ENCODE measurements around the gene AFAP1L1.

The AFAP1L1 gene

GRCh38 chr5:149239917-149240316 lies 31.7 kb upstream of the AFAP1L1 start:
- H4K20me1 ChIP-seq, result no peaks in the 10 kb centered on the region
- H3K9ac ChIP-seq, result no peak overlapping the region
- peak overlapping the region; percentile 62 for H3K4me2 ChIP-seq
- peaks cover 30% of the 10 kb centered on the region for H3K4me1 ChIP-seq
- H3K36me3 ChIP-seq, result no peaks in the 10 kb centered on the region
- TF ChIP-seq Cebpa-rat (IDR thresholded peaks at IDR 0.05), result no peak
- no peaks in the 10 kb centered on the region for H3K27me3 ChIP-seq
- H3K4me3 ChIP-seq, result no peak overlapping the region
- no peaks in the 10 kb centered on the region for H3K9me3 ChIP-seq
- H3K27ac ChIP-seq, result peak overlapping the region; percentile 61

DNA sequence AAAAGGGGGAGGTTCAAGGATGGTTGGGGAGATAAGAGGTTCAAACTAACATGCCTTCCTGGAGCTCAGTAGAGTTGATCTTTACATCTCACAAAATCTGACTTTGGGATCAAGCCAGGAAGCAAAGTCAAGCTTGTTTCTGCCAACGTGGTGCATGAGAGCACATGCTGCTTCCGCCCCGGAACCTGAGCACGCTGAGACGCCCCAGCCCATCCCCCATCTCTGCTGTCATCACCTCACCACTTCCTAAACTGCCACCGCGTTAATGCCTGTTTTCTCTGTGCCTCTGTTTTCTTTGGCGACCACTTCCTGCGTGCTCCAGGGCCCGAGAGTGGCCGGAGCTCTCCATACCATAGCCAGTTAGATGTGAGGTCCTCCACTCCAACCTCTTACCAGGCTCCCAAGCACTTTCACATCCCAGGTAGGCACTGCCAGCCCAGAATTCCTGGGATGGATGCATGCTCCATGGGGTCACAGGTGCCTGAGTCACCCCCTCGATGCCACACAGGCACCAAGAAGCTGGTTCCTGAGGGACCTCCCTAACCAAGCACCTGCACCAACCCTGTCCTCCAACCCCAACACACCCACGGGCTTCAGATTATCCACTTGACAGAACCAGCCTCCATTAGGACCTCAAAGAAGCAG lies 31.2 kb upstream of the AFAP1L1 start:
- peak overlapping the region; percentile 61 for H3K27ac ChIP-seq
- no peak overlapping the region for H3K9ac ChIP-seq
- no peaks in the 10 kb centered on the region for H3K36me3 ChIP-seq
- H3K27me3 ChIP-seq, result no peaks in the 10 kb centered on the region
- no peak for TF ChIP-seq Cebpa-rat (IDR thresholded peaks at IDR 0.05)
- H4K20me1 ChIP-seq, result no peaks in the 10 kb centered on the region
- H3K9me3 ChIP-seq, result no peaks in the 10 kb centered on the region
- no peak overlapping the region for H3K4me3 ChIP-seq
- peaks cover 30% of the 10 kb centered on the region for H3K4me1 ChIP-seq
- peak overlapping the region; percentile 62 for H3K4me2 ChIP-seq

DNA sequence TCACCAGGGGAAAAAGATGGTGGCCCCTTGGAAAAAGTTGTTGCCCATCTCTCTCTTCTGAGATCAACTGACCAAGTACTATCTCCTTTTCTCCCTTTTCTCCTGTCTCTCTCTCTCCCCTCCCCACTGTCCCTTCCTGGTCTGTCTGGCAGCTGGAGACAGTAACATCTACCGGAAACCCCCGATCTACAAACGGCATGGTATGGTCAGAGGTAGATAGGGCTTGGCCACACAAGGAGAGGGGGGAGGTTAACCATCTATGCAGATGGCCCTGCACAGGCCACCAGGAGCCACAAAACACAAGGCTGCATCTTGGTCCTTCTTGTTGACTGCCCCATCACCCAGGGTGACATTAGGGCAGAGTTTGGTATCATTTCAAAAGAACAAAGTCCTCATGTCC lies 29.3 kb upstream of the AFAP1L1 start:
- H3K27ac ChIP-seq, result no peak overlapping the region
- no peak overlapping the region for H3K4me3 ChIP-seq
- no peak overlapping the region for H3K9ac ChIP-seq
- H3K27me3 ChIP-seq, result no peaks in the 10 kb centered on the region
- no peaks in the 10 kb centered on the region for H4K20me1 ChIP-seq
- H3K4me2 ChIP-seq, result no peak overlapping the region
- H3K9me3 ChIP-seq, result no peaks in the 10 kb centered on the region
- H3K4me1 ChIP-seq, result peaks cover 30% of the 10 kb centered on the region
- no peak for TF ChIP-seq Cebpa-rat (IDR thresholded peaks at IDR 0.05)
- H3K36me3 ChIP-seq, result no peaks in the 10 kb centered on the region

- H3K36me3 ChIP-seq, result no peaks in the 10 kb centered on the region
- no peak overlapping the region for H3K4me3 ChIP-seq
- H3K27me3 ChIP-seq, result no peaks in the 10 kb centered on the region
- H3K27ac ChIP-seq, result no peak overlapping the region
- H3K4me2 ChIP-seq, result no peak overlapping the region
- no peak for TF ChIP-seq Cebpa-rat (IDR thresholded peaks at IDR 0.05)
- H4K20me1 ChIP-seq, result no peaks in the 10 kb centered on the region
- H3K4me1 ChIP-seq, result no peaks in the 10 kb centered on the region
- no peaks in the 10 kb centered on the region for H3K9me3 ChIP-seq
- no peak overlapping the region for H3K9ac ChIP-seq
These were observed 24.8 kb upstream of the AFAP1L1 start for GRCh38 chr5:149246906-149247305.

- no peak overlapping the region for H3K4me2 ChIP-seq
- no peak overlapping the region for H3K27ac ChIP-seq
- no peak overlapping the region for H3K9ac ChIP-seq
- H3K9me3 ChIP-seq, result no peaks in the 10 kb centered on the region
- H3K36me3 ChIP-seq, result no peaks in the 10 kb centered on the region
- H3K27me3 ChIP-seq, result no peaks in the 10 kb centered on the region
- no peaks in the 10 kb centered on the region for H3K4me1 ChIP-seq
- no peak overlapping the region for H3K4me3 ChIP-seq
- no peak for TF ChIP-seq Cebpa-rat (IDR thresholded peaks at IDR 0.05)
- H4K20me1 ChIP-seq, result no peaks in the 10 kb centered on the region
These were observed 23.9 kb upstream of the AFAP1L1 start for GRCh38 chr5:149247726-149248125.

DNA sequence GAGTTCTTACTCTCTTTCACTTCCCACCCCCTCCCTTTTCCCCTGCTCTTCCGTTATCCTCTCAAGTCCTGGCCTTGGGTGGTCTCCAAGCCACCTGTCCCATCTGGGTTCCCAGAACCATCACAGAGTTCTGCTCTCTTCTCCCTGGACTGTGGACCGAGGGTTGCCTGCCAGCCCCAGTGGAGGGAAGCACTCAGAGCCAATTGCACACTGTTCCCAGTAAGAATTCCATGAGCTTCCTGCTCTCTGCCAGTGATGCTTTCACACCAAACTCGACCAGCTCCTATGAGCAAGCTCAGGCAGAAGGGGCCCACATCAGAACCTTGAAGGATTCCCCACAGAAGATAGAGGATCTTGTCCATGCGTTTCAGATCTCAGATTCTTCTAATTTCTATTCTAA lies 20.1 kb upstream of the AFAP1L1 start:
- Histone ChIP-seq H3K4me3 (no peak overlapping the region), H3K9me3 (no peaks in the 10 kb centered on the region), H3K27ac (no peak overlapping the region), H4K20me1 (no peaks in the 10 kb centered on the region), H3K9ac (no peak overlapping the region), H3K36me3 (no peaks in the 10 kb centered on the region), H3K27me3 (no peaks in the 10 kb centered on the region), H3K4me1 (no peaks in the 10 kb centered on the region), H3K4me2 (no peak overlapping the region)
- no peak for TF ChIP-seq Cebpa-rat (IDR thresholded peaks at IDR 0.05)

DNA sequence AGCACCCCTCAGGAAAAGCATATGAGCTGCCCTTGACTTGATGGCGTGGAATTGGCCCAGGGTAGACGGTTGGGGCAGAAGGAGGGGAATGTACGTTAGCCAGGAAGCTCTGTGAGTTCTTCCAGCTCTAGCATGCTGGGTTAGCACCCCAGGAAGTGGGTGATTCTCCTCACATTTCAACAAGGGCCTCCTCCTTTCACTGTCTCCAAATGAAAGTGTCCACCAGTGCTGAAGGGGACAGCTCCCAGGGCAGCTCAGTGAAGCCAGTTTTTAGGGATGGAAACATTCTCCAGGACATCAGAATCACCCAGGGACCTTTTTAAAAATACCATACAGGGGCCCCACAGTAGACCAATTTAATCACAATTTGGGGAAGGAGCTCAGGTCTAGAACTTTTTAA lies 17.2 kb upstream of the AFAP1L1 start:
- Histone ChIP-seq H3K27ac (no peak overlapping the region), H3K9ac (no peak overlapping the region), H3K27me3 (no peaks in the 10 kb centered on the region), H4K20me1 (no peaks in the 10 kb centered on the region), H3K9me3 (no peaks in the 10 kb centered on the region), H3K4me2 (no peak overlapping the region), H3K4me3 (no peak overlapping the region), H3K4me1 (no peaks in the 10 kb centered on the region), H3K36me3 (no peaks in the 10 kb centered on the region)
- TF ChIP-seq Cebpa-rat (IDR thresholded peaks at IDR 0.05), result no peak

DNA sequence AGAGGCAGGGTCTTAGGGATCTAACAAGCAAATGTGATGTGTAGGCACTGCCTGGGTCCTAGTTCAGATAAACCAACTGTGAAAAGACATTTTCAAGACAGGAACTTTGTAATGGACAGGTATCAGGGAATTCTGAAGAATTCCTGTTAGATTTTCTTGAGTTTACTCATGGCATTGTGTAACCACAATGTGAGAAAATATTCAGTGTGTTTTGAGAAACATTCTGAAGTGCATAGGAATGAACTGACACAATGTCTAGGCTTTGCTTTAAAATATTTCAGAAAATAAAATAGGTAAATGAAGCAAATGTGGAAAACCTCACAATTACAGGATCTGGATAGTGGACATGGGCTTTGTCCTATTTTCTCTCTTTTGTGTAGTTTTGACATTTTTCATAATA lies 15.2 kb upstream of the AFAP1L1 start:
- H3K4me1 ChIP-seq, result no peaks in the 10 kb centered on the region
- no peak overlapping the region for H3K4me3 ChIP-seq
- no peak overlapping the region for H3K27ac ChIP-seq
- TF ChIP-seq Cebpa-rat (IDR thresholded peaks at IDR 0.05), result no peak
- H3K4me2 ChIP-seq, result no peak overlapping the region
- no peaks in the 10 kb centered on the region for H3K9me3 ChIP-seq
- H3K9ac ChIP-seq, result no peak overlapping the region
- no peaks in the 10 kb centered on the region for H3K27me3 ChIP-seq
- no peaks in the 10 kb centered on the region for H4K20me1 ChIP-seq
- no peaks in the 10 kb centered on the region for H3K36me3 ChIP-seq

- H4K20me1 ChIP-seq, result no peaks in the 10 kb centered on the region
- H3K4me3 ChIP-seq, result no peak overlapping the region
- H3K4me2 ChIP-seq, result no peak overlapping the region
- H3K4me1 ChIP-seq, result no peaks in the 10 kb centered on the region
- TF ChIP-seq Cebpa-rat (IDR thresholded peaks at IDR 0.05), result no peak
- no peaks in the 10 kb centered on the region for H3K9me3 ChIP-seq
- no peak overlapping the region for H3K27ac ChIP-seq
- H3K36me3 ChIP-seq, result no peaks in the 10 kb centered on the region
- no peaks in the 10 kb centered on the region for H3K27me3 ChIP-seq
- no peak overlapping the region for H3K9ac ChIP-seq
These were observed 14.5 kb upstream of the AFAP1L1 start for GRCh38 chr5:149257131-149257530.

DNA sequence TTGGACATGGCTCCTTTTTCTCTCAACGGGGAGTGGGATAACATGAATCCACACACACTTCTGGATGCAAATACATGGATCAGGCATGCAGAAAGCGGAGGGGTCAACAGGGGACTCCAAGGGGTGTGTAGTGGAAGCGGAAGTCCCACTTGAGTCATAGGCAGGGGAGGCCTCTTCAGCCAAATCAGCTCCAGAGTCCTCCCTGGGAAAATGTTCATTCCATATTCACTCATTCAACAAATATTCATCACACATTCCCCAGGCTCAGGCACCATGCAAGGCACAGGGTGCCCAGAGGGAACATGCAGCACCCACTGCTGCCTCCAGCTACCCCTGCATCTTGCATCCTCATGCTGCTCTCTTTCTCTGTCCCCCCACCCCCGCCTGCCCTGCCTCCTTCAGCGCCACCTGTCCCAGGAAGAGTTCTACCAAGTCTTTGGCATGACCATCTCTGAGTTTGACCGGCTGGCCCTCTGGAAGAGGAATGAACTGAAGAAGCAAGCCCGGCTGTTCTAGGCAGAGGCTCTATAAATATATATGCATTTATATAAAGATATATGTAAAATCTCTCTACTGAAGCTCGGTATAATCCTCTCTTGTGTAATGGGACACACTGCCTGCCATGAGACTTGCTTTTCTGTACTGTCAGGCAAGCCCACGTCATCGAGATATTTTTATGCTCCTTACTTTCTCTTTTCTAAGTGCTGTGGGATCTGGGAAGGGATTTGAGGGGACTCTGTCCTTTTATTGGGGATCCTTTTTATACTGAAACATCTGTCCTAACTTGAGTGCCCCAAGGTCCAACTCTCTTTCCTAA lies 13.6 kb upstream of the AFAP1L1 start:
- H3K36me3 ChIP-seq, result no peaks in the 10 kb centered on the region
- no peaks in the 10 kb centered on the region for H4K20me1 ChIP-seq
- H3K9me3 ChIP-seq, result no peaks in the 10 kb centered on the region
- no peak for TF ChIP-seq Cebpa-rat (IDR thresholded peaks at IDR 0.05)
- no peak overlapping the region for H3K27ac ChIP-seq
- H3K4me3 ChIP-seq, result no peak overlapping the region
- H3K4me2 ChIP-seq, result no peak overlapping the region
- no peaks in the 10 kb centered on the region for H3K27me3 ChIP-seq
- no peak overlapping the region for H3K9ac ChIP-seq
- H3K4me1 ChIP-seq, result no peaks in the 10 kb centered on the region

All from BLaER1 (cell line).